ENCODE results near the gene VTI1A. TPM values are rescaled to one million over a fixed set of nuclear protein-coding genes. Genes with fewer than 3 reads are reported as not detected.
"Not testable (repeated sequence)": the region's sequence is repeated elsewhere in the genome, so short reads cannot be mapped to it uniquely, and the experiment has no call there.

VTI1A gene
- total RNA-seq, 1 experiment from 2014 or later: 44.4 TPM

- POLR2A ChIA-PET: no interaction called here
- Mint-ChIP-seq H3K27ac (ENCODE audit: low read depth, unreplicated experiment) (no peak overlapping the region), H3K36me3 (ENCODE audit: insufficient read depth, unreplicated experiment) (peaks cover 6% of the 10 kb centered on the region), H3K9me3 (ENCODE audit: unreplicated experiment) (no peaks in the 10 kb centered on the region), H3K4me3 (ENCODE audit: unreplicated experiment) (no peak overlapping the region), H3K4me1 (ENCODE audit: insufficient read depth, unreplicated experiment) (peaks cover 22% of the 10 kb centered on the region), H3K27me3 (ENCODE audit: insufficient read depth, unreplicated experiment) (no peaks in the 10 kb centered on the region)
- no TSS peak for BruUV-seq (replicated peaks)
- DNase-seq (ENCODE audit: unreplicated experiment): no peak
- TF ChIP-seq, protein P1, sequence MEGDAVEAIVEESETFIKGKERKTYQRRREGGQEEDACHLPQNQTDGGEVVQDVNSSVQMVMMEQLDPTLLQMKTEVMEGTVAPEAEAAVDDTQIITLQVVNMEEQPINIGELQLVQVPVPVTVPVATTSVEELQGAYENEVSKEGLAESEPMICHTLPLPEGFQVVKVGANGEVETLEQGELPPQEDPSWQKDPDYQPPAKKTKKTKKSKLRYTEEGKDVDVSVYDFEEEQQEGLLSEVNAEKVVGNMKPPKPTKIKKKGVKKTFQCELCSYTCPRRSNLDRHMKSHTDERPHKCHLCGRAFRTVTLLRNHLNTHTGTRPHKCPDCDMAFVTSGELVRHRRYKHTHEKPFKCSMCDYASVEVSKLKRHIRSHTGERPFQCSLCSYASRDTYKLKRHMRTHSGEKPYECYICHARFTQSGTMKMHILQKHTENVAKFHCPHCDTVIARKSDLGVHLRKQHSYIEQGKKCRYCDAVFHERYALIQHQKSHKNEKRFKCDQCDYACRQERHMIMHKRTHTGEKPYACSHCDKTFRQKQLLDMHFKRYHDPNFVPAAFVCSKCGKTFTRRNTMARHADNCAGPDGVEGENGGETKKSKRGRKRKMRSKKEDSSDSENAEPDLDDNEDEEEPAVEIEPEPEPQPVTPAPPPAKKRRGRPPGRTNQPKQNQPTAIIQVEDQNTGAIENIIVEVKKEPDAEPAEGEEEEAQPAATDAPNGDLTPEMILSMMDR (IDR thresholded peaks at IDR 0.05; ENCODE audit: unreplicated experiment): no peak
- intact Hi-C loops (cut with micrococcal nuclease): no loop called here
- CTCF ChIA-PET: interaction anchor here (0.6 kb wide), 3 partner anchors 10 to 1080 kb away, joined by 3 to 4 read pairs (median 3); no protein-coding TSS in a partner anchor
These were observed 142.1 kb downstream of the VTI1A start for GRCh38 chr10:112589081-112589480.

- BruUV-seq (replicated peaks): not testable (repeated sequence)
These were observed 143.8 kb downstream of the VTI1A start for GRCh38 chr10:112590786-112591185.

DNA sequence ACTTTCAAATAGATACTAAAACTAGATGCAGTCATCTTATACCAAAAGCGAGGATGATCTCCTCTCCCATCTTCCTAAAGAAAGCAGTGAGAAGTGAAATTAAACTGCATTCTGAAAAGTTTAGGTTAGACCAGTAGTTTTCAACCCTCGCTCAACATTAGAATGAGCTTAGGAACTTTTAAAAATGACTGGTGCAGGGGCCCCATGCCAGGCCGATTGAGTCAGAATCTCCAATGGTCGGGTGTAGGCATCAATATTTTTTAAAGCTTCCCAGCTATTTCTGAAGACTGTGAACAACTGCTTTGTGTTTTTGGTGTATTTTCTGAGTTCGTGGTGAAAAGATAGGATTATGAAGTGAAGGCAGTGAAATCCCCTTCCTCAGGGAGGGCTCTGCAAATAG is 146.0 kb downstream of the VTI1A start:
- H3K4me3 Mint-ChIP-seq (ENCODE audit: unreplicated experiment): no peak overlapping the region
- BruUV-seq (replicated peaks): no TSS peak
- ChIA-PET POLR2A (no interaction called here), CTCF (no interaction called here)
- H3K4me1 Mint-ChIP-seq (ENCODE audit: insufficient read depth, unreplicated experiment): no peaks in the 10 kb centered on the region
- H3K27ac Mint-ChIP-seq (ENCODE audit: low read depth, unreplicated experiment): no peak overlapping the region
- peaks cover 6% of the 10 kb centered on the region for H3K36me3 Mint-ChIP-seq (ENCODE audit: insufficient read depth, unreplicated experiment)
- no peak for DNase-seq (ENCODE audit: unreplicated experiment)
- intact Hi-C loops (cut with micrococcal nuclease): no loop called here
- no peaks in the 10 kb centered on the region for H3K27me3 Mint-ChIP-seq (ENCODE audit: insufficient read depth, unreplicated experiment)
- TF ChIP-seq, protein P1 (IDR thresholded peaks at IDR 0.05; ENCODE audit: unreplicated experiment): no peak
- H3K9me3 Mint-ChIP-seq (ENCODE audit: unreplicated experiment): no peaks in the 10 kb centered on the region

More at GRCh38 chr10:112590786-112591185, 143.8 kb downstream of the VTI1A start:
- peak; percentile 54 for DNase-seq (ENCODE audit: unreplicated experiment)
- CTCF ChIA-PET: interaction anchor here (0.7 kb wide), 1 partner anchor 794 kb away, joined by 3 read pairs; no protein-coding TSS in a partner anchor
- H3K4me3 Mint-ChIP-seq (ENCODE audit: unreplicated experiment); H3K9me3 Mint-ChIP-seq (ENCODE audit: unreplicated experiment); H3K36me3 Mint-ChIP-seq (ENCODE audit: insufficient read depth, unreplicated experiment); intact Hi-C loops (cut with micrococcal nuclease); H3K27me3 Mint-ChIP-seq (ENCODE audit: insufficient read depth, unreplicated experiment): not testable (repeated sequence)
- H3K27ac Mint-ChIP-seq (ENCODE audit: low read depth, unreplicated experiment): peak overlapping the region; percentile 71
- H3K4me1 Mint-ChIP-seq (ENCODE audit: insufficient read depth, unreplicated experiment): peaks cover 13% of the 10 kb centered on the region
- POLR2A ChIA-PET: interaction anchor here (0.7 to 1.3 kb wide), 3 partner anchors 16 to 771 kb away, joined by 3 to 4 read pairs (median 3); no protein-coding TSS in a partner anchor

GRCh38 chr10:112601214-112602090 is 154.4 kb downstream of the VTI1A start:
- Mint-ChIP-seq H3K27ac (ENCODE audit: low read depth, unreplicated experiment) (no peak overlapping the region), H3K27me3 (ENCODE audit: insufficient read depth, unreplicated experiment) (no peaks in the 10 kb centered on the region), H3K4me1 (ENCODE audit: insufficient read depth, unreplicated experiment) (no peaks in the 10 kb centered on the region), H3K36me3 (ENCODE audit: insufficient read depth, unreplicated experiment) (peaks cover 5% of the 10 kb centered on the region), H3K4me3 (ENCODE audit: unreplicated experiment) (no peak overlapping the region), H3K9me3 (ENCODE audit: unreplicated experiment) (no peaks in the 10 kb centered on the region)
- POLR2A ChIA-PET: no interaction called here
- CTCF ChIA-PET: no interaction called here
- BruUV-seq (replicated peaks): no TSS peak
- intact Hi-C loops (cut with micrococcal nuclease): no loop called here
- no peak for DNase-seq (ENCODE audit: unreplicated experiment)
- TF ChIP-seq, protein P1 (IDR thresholded peaks at IDR 0.05; ENCODE audit: unreplicated experiment): no peak

Data from MCF 10A (cell line).